K562 (cell line): ENCODE measurements around the gene ALKBH2. TPM values are rescaled to one million over a fixed set of nuclear protein-coding genes. Genes with fewer than 3 reads are reported as not detected.

Experiments used
- BCL6 ChIP-seq: fragments of 250-450 bp; sonication (Bioruptor Pico); IDR thresholded peaks from 2 replicates; pipeline ENCODE4 v1.4.0; 2020
- CBX5 ChIP-seq: IDR thresholded peaks from 2 replicates; pipeline ENCODE4 v1.6.1; 2014; ENCODE audit warnings: low read depth, borderline replicate concordance
- CREB1 ChIP-seq, 2 experiments: sonication (generic) in 1 of 2; formaldehyde crosslinking in 1 of 2; IDR thresholded peaks; 2 replicates each; pipeline versions ENCODE4 v1.6.1 to v1.8.0; 2012 to 2022; ENCODE audit warnings: inconsistent platforms in 1 of 2, mild to moderate bottlenecking in 1 of 2, missing genetic modification reagents in 1 of 2, moderate library complexity in 1 of 2
- MCM3 ChIP-seq: fragments of 450-650 bp; IDR thresholded peaks from 2 replicates; pipeline ENCODE4 v1.6.1; 2016
- OTX1 ChIP-seq: fragments of 450-650 bp; formaldehyde crosslinking; IDR thresholded peaks from 2 replicates; pipeline ENCODE4 v1.4.0; 2022; ENCODE audit warnings: mild to moderate bottlenecking
- TCF3 ChIP-seq: sonication (generic); formaldehyde crosslinking; IDR thresholded peaks from 2 replicates; pipeline ENCODE4 v1.4.0; 2020; ENCODE audit warnings: mild to moderate bottlenecking, missing genetic modification reagents
- THRB ChIP-seq: fragments of 450-650 bp; formaldehyde crosslinking; conservative IDR thresholded peaks from 2 replicates; pipeline ENCODE4 v1.4.0; 2022; ENCODE audit warnings: mild to moderate bottlenecking, missing genetic modification characterization
- USF2 ChIP-seq: sonication (generic); formaldehyde crosslinking; IDR thresholded peaks from 2 replicates; pipeline ENCODE4 v1.5.0; 2020; ENCODE audit warnings: missing genetic modification reagents
- ZBTB1 ChIP-seq: sonication (generic); formaldehyde crosslinking; IDR thresholded peaks from 2 replicates; pipeline ENCODE4 v1.8.1; 2023; ENCODE audit warnings: missing genetic modification reagents, low read depth, mild to moderate bottlenecking, borderline replicate concordance
- ZBTB11 ChIP-seq, 3 experiments: fragments of 200-800 bp in 1 of 3; fragments of 250-450 bp in 1 of 3; fragments of 450-650 bp in 1 of 3; sonication (Bioruptor Pico) in 1 of 3; sonication (Bioruptor generic) in 1 of 3; formaldehyde crosslinking in 1 of 3; IDR thresholded peaks; 2 replicates each; pipeline versions ENCODE4 v1.6.1 to v1.8.0; 2016 to 2022; ENCODE audit warnings: mild to moderate bottlenecking in 2 of 3, missing genetic modification characterization in 2 of 3, missing compliant biosample characterization in 1 of 3, moderate library complexity in 1 of 3
- ZC3H4 ChIP-seq: sonication (generic); formaldehyde crosslinking; IDR thresholded peaks from 2 replicates; pipeline ENCODE4 v1.9.0; 2021; ENCODE audit warnings: missing genetic modification reagents, borderline replicate concordance
- ZFP91 ChIP-seq: sonication (generic); formaldehyde crosslinking; IDR thresholded peaks from 2 replicates; pipeline ENCODE4 v1.8.0; 2022; ENCODE audit warnings: mild to moderate bottlenecking, missing genetic modification reagents
- ZNF592 ChIP-seq: fragments of 450-650 bp; IDR thresholded peaks from 2 replicates; pipeline ENCODE4 v1.6.1; 2017; ENCODE audit warnings: antibody characterized with exemption, mild to moderate bottlenecking
- ZNF668 ChIP-seq: fragments of 250-450 bp; sonication (Bioruptor Pico); IDR thresholded peaks from 2 replicates; pipeline ENCODE4 v1.8.0; 2022; ENCODE audit warnings: mild to moderate bottlenecking, inconsistent platforms
- polyA plus RNA-seq, 8 experiments: library from polyadenylated mRNA; depleted of rRNA in 4 of 8; stranded (reverse) in 5 of 8; unstranded in 3 of 8; fragments of >200 nt; fragmentation: Nextera tagmentation in 2 of 8; fragmentation: Illumina TruSeq in 1 of 8; extraction: Ambion mirVana in 2 of 8; extraction: Trizol in 1 of 8; gene quantifications; 2 replicates each; pipeline versions ENCODE4 v1.2.1 to v1.2.3, GENCODE V29; 2011 to 2014; ENCODE audit warnings: inconsistent platforms in 1 of 8, missing spikeins in 1 of 8
- total RNA-seq, 7 experiments: library from RNA; depleted of rRNA in 6 of 7; stranded (reverse); fragments of >200 nt in 6 of 7; fragmentation: Illumina TruSeq in 2 of 7; extraction: Trizol in 2 of 7; gene quantifications; 2 replicates each; pipeline versions ENCODE4 v1.2.1 to v1.2.3, GENCODE V29; 2011 to 2021; ENCODE audit warnings: low replicate concordance in 1 of 7

ALKBH2 gene
- total and polyA plus RNA-seq, 9 of the 15 experiments (the other 6 are each of a cell fraction or from before 2014, with no cell fraction given) = 5.9 to 56.1 (median 41.9) TPM

- peak; percentile 52; the same call in 1 of the 2 replicates for TF ChIP-seq ZBTB1 (CRISPR knock-in tag)
- peak; percentile 92 for TF ChIP-seq CREB1 (IDR thresholded peaks at IDR 0.05)
- TF ChIP-seq CREB1 (CRISPR knock-in tag; IDR thresholded peaks at IDR 0.05) = peak; percentile 93
- TF ChIP-seq CBX5 = no peak
- no peak for TF ChIP-seq MCM3
- TF ChIP-seq BCL6 = no peak
- peak; percentile 94 for TF ChIP-seq ZNF592
- TF ChIP-seq ZNF668 = no peak
- no peak for TF ChIP-seq OTX1 (CRISPR knock-in tag)
- TF ChIP-seq THRB (CRISPR knock-in tag) = no peak
- TF ChIP-seq ZC3H4 (CRISPR knock-in tag) = no peak
- no peak; the same call in none of the 2 replicates for TF ChIP-seq ZFP91 (CRISPR knock-in tag)
- TF ChIP-seq TCF3 (CRISPR knock-in tag) = peak; percentile 32; the same call in 1 of the 2 replicates
- TF ChIP-seq USF2 (CRISPR knock-in tag) = peak; percentile 50
- peak in 2 of 3 experiments; percentile 33 to 88; a peak in 2 of 6 replicates for TF ChIP-seq ZBTB11 (CRISPR knock-in tag; IDR thresholded peaks at IDR 0.05)
Measured at GRCh38 chr12:109093022-109093918, at the start of gene ALKBH2 (continued).
